ENCODE results near the gene KIF14. TPM values are rescaled to one million over a fixed set of nuclear protein-coding genes. Genes with fewer than 3 reads are reported as not detected.

The KIF14 gene
- total RNA-seq, 1 experiment from 2014 or later = 25.5 TPM

GRCh38 chr1:200666309-200666708 is 45.8 kb upstream of the KIF14 start:
- intact Hi-C loops (cut with micrococcal nuclease) = no loop called here
- Mint-ChIP-seq H3K27ac (ENCODE audit: low read depth, unreplicated experiment) (no peak overlapping the region), H3K4me3 (ENCODE audit: unreplicated experiment) (no peak overlapping the region), H3K36me3 (ENCODE audit: insufficient read depth, unreplicated experiment) (peaks cover 56% of the 10 kb centered on the region), H3K9me3 (ENCODE audit: unreplicated experiment) (no peaks in the 10 kb centered on the region), H3K4me1 (ENCODE audit: insufficient read depth, unreplicated experiment) (peaks cover 42% of the 10 kb centered on the region), H3K27me3 (ENCODE audit: insufficient read depth, unreplicated experiment) (no peaks in the 10 kb centered on the region)
- no peak for TF ChIP-seq CTCF (IDR thresholded peaks at IDR 0.05; ENCODE audit: unreplicated experiment)
- DNase-seq (ENCODE audit: unreplicated experiment) = no peak
- POLR2A ChIA-PET = interaction anchor here (0.5 to 2.4 kb wide), 6 partner anchors 9 to 390 kb away, joined by 3 to 10 read pairs (median 5); partner anchors contain the start of gene CAMSAP2
- CTCF ChIA-PET = interaction anchor here (1.2 to 5.2 kb wide), 3 partner anchors 9 to 44 kb away, joined by 3 to 41 read pairs (median 19); partner anchors contain the start of gene KIF14
- no TSS peak for BruUV-seq (replicated peaks)

- peaks cover 60% of the 10 kb centered on the region for H3K36me3 Mint-ChIP-seq (ENCODE audit: insufficient read depth, unreplicated experiment)
- DNase-seq (ENCODE audit: unreplicated experiment) = no peak
- POLR2A ChIA-PET = interaction anchor here (0.5 to 2.4 kb wide), 7 partner anchors 10 to 390 kb away, joined by 3 to 10 read pairs (median 4); partner anchors contain the start of gene CAMSAP2
- CTCF ChIA-PET = interaction anchor here (1.2 to 3.9 kb wide), 2 partner anchors 9 to 44 kb away, joined by 3 to 19 read pairs; no protein-coding TSS in a partner anchor
- H3K4me3 Mint-ChIP-seq (ENCODE audit: unreplicated experiment) = no peak overlapping the region
- intact Hi-C loops (cut with micrococcal nuclease) = no loop called here
- TF ChIP-seq CTCF (IDR thresholded peaks at IDR 0.05; ENCODE audit: unreplicated experiment) = no peak
- no peaks in the 10 kb centered on the region for H3K9me3 Mint-ChIP-seq (ENCODE audit: unreplicated experiment)
- H3K4me1 Mint-ChIP-seq (ENCODE audit: insufficient read depth, unreplicated experiment) = peaks cover 38% of the 10 kb centered on the region
- no TSS peak for BruUV-seq (replicated peaks)
- H3K27ac Mint-ChIP-seq (ENCODE audit: low read depth, unreplicated experiment) = no peak overlapping the region
- H3K27me3 Mint-ChIP-seq (ENCODE audit: insufficient read depth, unreplicated experiment) = no peaks in the 10 kb centered on the region
These were observed 45.3 kb upstream of the KIF14 start for GRCh38 chr1:200665861-200666260.

DNA sequence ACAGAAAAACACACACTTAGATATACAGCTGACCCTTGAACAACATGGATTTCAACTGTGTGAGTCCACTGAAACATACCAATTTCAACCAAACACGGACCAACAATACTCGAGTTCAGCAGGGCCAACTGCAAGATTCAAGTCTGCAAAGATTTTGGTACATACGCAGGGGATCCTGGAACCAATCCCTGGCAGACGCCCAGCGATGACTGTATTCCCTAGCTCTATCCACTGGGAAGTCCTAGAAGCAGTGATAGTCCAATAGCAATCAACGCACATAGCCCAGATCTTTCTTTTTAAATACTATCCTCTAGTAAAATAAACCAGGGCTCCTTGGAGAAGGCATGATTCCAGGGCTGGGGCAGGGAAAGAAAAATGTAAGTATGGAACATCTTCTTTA is 40.2 kb upstream of the KIF14 start:
- DNase-seq (ENCODE audit: unreplicated experiment) = no peak
- BruUV-seq (replicated peaks) = no TSS peak
- intact Hi-C loops (cut with micrococcal nuclease) = no loop called here
- no peaks in the 10 kb centered on the region for H3K27me3 Mint-ChIP-seq (ENCODE audit: insufficient read depth, unreplicated experiment)
- no peak for TF ChIP-seq CTCF (IDR thresholded peaks at IDR 0.05; ENCODE audit: unreplicated experiment)
- CTCF ChIA-PET = interaction anchor here (0.9 to 2.0 kb wide), 7 partner anchors 9 to 143 kb away, joined by 3 to 6 read pairs (median 4); partner anchors contain the start of gene DDX59
- no peaks in the 10 kb centered on the region for H3K9me3 Mint-ChIP-seq (ENCODE audit: unreplicated experiment)
- H3K36me3 Mint-ChIP-seq (ENCODE audit: insufficient read depth, unreplicated experiment) = peaks cover 85% of the 10 kb centered on the region
- peaks cover 38% of the 10 kb centered on the region for H3K4me1 Mint-ChIP-seq (ENCODE audit: insufficient read depth, unreplicated experiment)
- POLR2A ChIA-PET = interaction anchor here (1.1 to 7.3 kb wide), 9 partner anchors 9 to 140 kb away, joined by 3 to 143 read pairs (median 8); partner anchors contain the start of genes CAMSAP2, DDX59 and KIF14
- no peak overlapping the region for H3K4me3 Mint-ChIP-seq (ENCODE audit: unreplicated experiment)
- peak overlapping the region; percentile 91 for H3K27ac Mint-ChIP-seq (ENCODE audit: low read depth, unreplicated experiment)

- no peaks in the 10 kb centered on the region for H3K9me3 Mint-ChIP-seq (ENCODE audit: unreplicated experiment)
- CTCF ChIA-PET = interaction anchor here (0.6 to 2.3 kb wide), 13 partner anchors 9 to 1036 kb away, joined by 3 to 9 read pairs (median 3); partner anchors contain the start of genes CAMSAP2 and DDX59
- peak overlapping the region; percentile 91 for H3K27ac Mint-ChIP-seq (ENCODE audit: low read depth, unreplicated experiment)
- TF ChIP-seq CTCF (IDR thresholded peaks at IDR 0.05; ENCODE audit: unreplicated experiment) = no peak
- peak overlapping the region; percentile 6 for H3K4me3 Mint-ChIP-seq (ENCODE audit: unreplicated experiment)
- intact Hi-C loops (cut with micrococcal nuclease) = no loop called here
- POLR2A ChIA-PET = interaction anchor here (0.6 to 7.3 kb wide), 18 partner anchors 9 to 193 kb away, joined by 3 to 143 read pairs (median 4); partner anchors contain the start of genes CAMSAP2 and DDX59
- DNase-seq (ENCODE audit: unreplicated experiment) = peak; percentile 89
- H3K4me1 Mint-ChIP-seq (ENCODE audit: insufficient read depth, unreplicated experiment) = peaks cover 45% of the 10 kb centered on the region
- no TSS peak for BruUV-seq (replicated peaks)
- H3K27me3 Mint-ChIP-seq (ENCODE audit: insufficient read depth, unreplicated experiment) = no peaks in the 10 kb centered on the region
- peaks cover 85% of the 10 kb centered on the region for H3K36me3 Mint-ChIP-seq (ENCODE audit: insufficient read depth, unreplicated experiment)
These were observed 38.7 kb upstream of the KIF14 start for GRCh38 chr1:200659269-200659668.
